ENCODE results near the gene RHPN2.
A peak's percentile ranks its signal among the peaks of the same experiment; 100 is the strongest.
"Not testable (repeated sequence)": the region's sequence is repeated elsewhere in the genome, so short reads cannot be mapped to it uniquely, and the experiment has no call there.

RHPN2 gene

DNA sequence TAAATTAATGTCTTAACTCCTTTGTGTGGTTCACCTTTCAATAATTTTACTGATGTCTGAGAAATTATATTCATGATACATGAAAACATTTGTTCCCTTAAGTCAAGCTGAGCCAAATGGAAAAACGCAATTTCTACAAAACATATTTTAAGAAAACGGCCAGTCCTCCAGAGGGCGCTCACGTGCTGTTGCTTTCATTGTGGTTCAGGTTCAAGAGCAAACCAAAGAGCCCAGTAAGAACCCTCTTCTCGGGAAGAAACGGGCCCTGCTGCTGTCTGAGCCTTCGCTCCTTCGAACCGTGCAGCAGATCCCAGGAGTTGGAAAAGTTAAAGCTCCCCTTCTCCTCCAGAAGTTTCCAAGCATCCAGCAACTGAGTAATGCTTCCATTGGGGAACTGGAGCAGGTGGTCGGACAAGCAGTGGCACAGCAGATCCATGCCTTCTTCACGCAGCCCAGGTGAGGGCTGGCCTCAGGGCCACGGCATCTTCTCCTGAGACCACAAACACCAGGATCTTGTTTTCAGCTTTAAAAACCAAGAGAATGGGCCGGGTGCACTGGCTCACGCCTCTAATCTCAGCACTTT, 88.4 kb downstream of the RHPN2 start:
- DNase-seq (ENCODE audit: low read depth), result peak; percentile 14

GRCh38 chr19:32971715-32972540, 92.8 kb downstream of the RHPN2 start, which contains the start of the genes CEP89 and FAAP24:
Gene CEP89 (minus strand): TSS chr19:32971958. CDS start chr19:32971874, 84 bp downstream.
Gene FAAP24 (plus strand): TSS chr19:32972242. CDS start chr19:32973197, 955 bp downstream.
- DNase-seq (ENCODE audit: low read depth), result peak; percentile 99

DNA sequence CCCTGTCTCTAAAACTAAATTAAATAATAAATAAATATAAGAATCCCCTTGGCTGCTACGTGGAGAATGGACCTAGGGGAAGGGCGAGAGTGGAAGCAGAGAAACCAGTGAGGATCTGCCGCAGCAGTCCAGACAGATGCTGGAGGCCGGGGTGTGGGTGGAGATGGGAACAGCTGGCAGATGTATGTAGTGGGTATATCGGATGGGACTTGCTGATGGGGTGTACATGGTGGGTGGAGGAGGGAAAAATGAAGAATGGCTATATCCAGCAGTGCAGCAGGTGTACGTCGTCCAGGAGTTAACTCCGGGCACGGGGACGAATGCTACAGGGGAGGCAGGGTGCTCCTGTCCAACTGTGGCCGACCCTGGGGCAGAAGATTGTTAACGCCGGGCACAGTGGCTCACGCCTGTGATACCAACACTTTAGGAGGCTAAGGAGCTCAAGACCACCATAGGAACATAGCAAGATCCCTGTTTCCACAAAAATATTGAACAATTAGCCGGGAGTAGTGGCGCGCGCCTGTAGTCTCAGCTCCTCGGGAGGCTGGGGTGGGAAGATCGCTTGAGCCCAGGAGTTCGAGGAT, 93.6 kb downstream of the RHPN2 start:
- DNase-seq (ENCODE audit: low read depth), result no peak

GRCh38 chr19:32969549-32969948, 95.1 kb downstream of the RHPN2 start:
- DNase-seq (ENCODE audit: low read depth), result no peak

GRCh38 chr19:32966750-32967149, 97.9 kb downstream of the RHPN2 start:
- DNase-seq (ENCODE audit: low read depth), result no peak

GRCh38 chr19:32945260-32945659, 119.4 kb downstream of the RHPN2 start:
- DNase-seq (ENCODE audit: low read depth), result no peak

GRCh38 chr19:32941273-32941672, 123.4 kb downstream of the RHPN2 start:
- not testable (repeated sequence) for DNase-seq (ENCODE audit: low read depth)

DNA sequence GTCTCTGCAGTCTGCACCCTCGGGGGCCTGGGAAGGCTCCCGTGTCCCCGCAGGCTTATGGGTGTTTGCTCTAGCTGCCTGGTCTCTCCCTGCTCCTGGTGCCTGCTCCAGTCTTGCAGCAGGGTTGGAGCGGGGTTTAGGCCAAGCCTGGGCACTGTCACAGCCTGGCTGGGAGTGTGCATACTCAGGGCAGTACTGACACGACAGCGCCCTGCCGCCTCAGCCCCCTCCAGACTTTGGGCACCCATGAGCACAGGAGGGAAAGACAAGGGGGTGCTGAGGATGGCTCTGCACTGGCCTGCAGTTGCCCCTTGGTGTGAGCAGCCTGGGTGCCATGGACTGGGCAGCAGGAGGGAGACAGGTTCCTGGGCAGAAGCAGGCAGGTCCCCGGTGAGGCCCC, 128.6 kb downstream of the RHPN2 start:
- no peak for DNase-seq (ENCODE audit: low read depth)

DNA sequence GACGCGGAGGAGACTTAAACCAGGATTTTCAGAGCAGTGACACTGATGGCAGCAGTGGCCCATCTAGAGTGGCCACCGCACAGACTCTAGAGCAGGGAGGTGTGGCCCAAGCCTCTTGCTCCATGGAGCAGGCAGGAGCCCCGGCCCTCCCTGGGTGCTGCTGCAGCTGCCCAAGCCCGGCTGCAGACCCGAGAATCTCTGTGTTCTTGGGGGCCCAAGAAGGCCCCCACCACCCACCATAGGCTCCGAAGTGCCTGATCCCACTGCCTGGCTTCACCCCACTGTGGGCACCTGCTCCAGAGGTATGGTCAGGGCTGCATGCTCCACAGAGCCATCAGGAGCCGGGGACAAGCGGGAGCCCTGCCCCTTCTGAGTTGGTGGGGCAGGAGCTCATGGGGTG, 129.1 kb downstream of the RHPN2 start:
- no peak for DNase-seq (ENCODE audit: low read depth)

DNA sequence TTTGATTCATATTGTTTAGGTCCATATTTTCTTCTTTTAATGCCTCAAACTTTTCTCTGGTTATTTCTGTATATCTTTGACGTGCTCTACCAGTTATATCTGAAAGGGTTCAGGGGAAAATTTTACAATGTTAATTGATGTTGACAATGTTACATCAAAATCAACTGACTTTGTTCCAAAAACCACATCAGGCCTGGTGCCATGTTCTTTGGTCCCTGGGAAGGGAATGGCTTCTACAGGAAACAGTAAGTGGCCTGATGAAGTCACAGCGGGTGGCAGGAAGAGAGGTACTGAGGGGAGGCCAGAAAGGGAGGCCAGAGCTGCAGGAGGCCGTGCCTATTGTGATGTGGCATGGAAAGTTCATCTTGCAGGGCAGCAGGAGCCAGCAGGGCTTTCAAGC, 131.1 kb downstream of the RHPN2 start:
- no peak for DNase-seq (ENCODE audit: low read depth)

DNA sequence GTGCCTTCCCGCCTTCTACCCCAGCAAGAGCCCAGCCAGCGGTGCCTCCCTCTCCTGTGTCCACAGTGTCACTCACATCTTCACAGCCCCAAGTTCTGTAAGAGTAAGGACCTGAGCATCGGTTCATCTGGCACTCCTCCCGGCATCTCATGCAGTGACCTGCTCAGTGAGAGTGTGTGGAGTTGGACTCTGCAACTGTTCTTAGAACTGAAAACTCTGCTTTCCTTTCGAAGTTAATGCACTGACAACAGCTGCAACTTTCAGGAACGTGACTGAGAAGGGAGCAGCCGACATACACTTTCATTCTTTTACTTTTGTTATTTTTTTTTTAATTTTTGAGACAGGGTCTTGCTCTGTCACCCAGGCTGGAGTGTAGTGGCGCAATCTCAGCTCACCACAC, 134.1 kb downstream of the RHPN2 start:
- no peak for DNase-seq (ENCODE audit: low read depth)

- no peak for DNase-seq (ENCODE audit: low read depth)
Measured at GRCh38 chr19:32928806-32929205, 135.9 kb downstream of the RHPN2 start.

All from GM04504 (cell line).